ENCODE measurements around the gene NUBPL. TPM values are rescaled to one million over a fixed set of nuclear protein-coding genes. Genes with fewer than 3 reads are reported as not detected.

Gene NUBPL
- 8.4 and 17.6 TPM in 2 replicates for total RNA-seq

GRCh38 chr14:31561155-31561846, at the start of gene NUBPL:
TSS of gene NUBPL (plus strand) at chr14:31561404. CDS start at chr14:31561440, 36 bp downstream.

Other genes starting within 250 kb of the NUBPL start
- gene HEATR5A, start 140.9 kb upstream of the NUBPL start, total RNA-seq = 20.9 and 35.2 TPM in 2 replicates
- gene DTD2, start 103.9 kb upstream of the NUBPL start, total RNA-seq = 25.0 and 44.6 TPM in 2 replicates
- not detected in 2 replicates for gene GPR33, start 73.4 kb upstream of the NUBPL start, total RNA-seq

Data from pericardium fibroblast (primary cell).